HL-60 (cell line): ENCODE results near the gene ROBO1.

ENCODE experiments used
- GABPA ChIP-seq: IDR thresholded peaks from 2 replicates; pipeline ENCODE4 v1.6.1; 2012; ENCODE audit warnings: low read depth
- TF ChIP-seq, protein P1 (sequence below): IDR thresholded peaks from one replicate; pipeline ENCODE4 v1.5.1; 2011; ENCODE audit warnings: low read length, control low read depth, inconsistent platforms; ENCODE audit not compliant: insufficient read depth

DNA sequence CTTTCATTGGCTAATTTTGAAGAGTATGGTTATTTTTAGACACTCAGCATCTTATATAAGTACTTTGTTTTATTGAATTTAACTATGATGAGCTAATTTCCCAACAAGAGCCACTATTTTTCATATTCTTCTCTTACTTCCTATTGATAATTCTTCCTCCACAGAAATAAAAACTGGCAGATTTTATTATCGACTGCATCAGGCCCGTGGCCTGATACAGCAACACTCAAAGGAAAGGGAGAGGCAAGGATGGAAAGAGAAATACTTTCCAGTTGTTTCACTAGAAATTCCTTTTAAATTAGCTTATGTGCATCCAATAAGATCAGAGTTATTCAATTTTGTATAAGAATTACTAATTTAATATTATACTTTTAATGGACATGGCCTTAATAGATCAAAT, 886.3 kb downstream of the ROBO1 start:
- TF ChIP-seq, protein P1, sequence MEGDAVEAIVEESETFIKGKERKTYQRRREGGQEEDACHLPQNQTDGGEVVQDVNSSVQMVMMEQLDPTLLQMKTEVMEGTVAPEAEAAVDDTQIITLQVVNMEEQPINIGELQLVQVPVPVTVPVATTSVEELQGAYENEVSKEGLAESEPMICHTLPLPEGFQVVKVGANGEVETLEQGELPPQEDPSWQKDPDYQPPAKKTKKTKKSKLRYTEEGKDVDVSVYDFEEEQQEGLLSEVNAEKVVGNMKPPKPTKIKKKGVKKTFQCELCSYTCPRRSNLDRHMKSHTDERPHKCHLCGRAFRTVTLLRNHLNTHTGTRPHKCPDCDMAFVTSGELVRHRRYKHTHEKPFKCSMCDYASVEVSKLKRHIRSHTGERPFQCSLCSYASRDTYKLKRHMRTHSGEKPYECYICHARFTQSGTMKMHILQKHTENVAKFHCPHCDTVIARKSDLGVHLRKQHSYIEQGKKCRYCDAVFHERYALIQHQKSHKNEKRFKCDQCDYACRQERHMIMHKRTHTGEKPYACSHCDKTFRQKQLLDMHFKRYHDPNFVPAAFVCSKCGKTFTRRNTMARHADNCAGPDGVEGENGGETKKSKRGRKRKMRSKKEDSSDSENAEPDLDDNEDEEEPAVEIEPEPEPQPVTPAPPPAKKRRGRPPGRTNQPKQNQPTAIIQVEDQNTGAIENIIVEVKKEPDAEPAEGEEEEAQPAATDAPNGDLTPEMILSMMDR, result no peak
- TF ChIP-seq GABPA, result no peak
